UCSD-AML1 (cell line): Measurements from ENCODE around the gene KRTAP10-7.

Source experiments
- DNase-seq: peaks from one replicate; lab custom pipeline; 2025; ENCODE audit not compliant: unreplicated experiment; lab: John Stamatoyannopoulos, UW

KRTAP10-7 gene

GRCh38 chr21:44650973-44651675, 50.7 kb downstream of the KRTAP10-7 start:
- no peak for DNase-seq
